Endodermal cell (in vitro differentiated cells): ENCODE measurements around the gene KCNB1. TPM values are rescaled to one million over a fixed set of nuclear protein-coding genes. Genes with fewer than 3 reads are reported as not detected.

ENCODE experiments used
- DNase-seq: peaks from one replicate; pipeline ENCODE4 v3.0.0-alpha.2; 2017
- H3K27ac ChIP-seq: 2 replicates; pipeline ENCODE4 v1.5.1; 2013; ENCODE audit warnings: mild to moderate bottlenecking, low read depth, low read length, moderate library complexity
- H3K27me3 ChIP-seq: 2 replicates; pipeline ENCODE4 v1.6.1; 2013; ENCODE audit warnings: mild to moderate bottlenecking, low read length, moderate library complexity; ENCODE audit not compliant: insufficient read depth, control insufficient read depth, poor library complexity, severe bottlenecking
- H3K36me3 ChIP-seq: 2 replicates; pipeline ENCODE4 v1.7.0; 2013; ENCODE audit warnings: mild to moderate bottlenecking, low read length, moderate library complexity; ENCODE audit not compliant: control insufficient read depth, insufficient read depth
- H3K4me1 ChIP-seq: one replicate; pipeline ENCODE4 v1.7.0; 2013; ENCODE audit warnings: low read length; ENCODE audit not compliant: control insufficient read depth, insufficient read depth
- H3K4me3 ChIP-seq: 2 replicates; pipeline ENCODE4 v1.5.1; 2013; ENCODE audit warnings: mild to moderate bottlenecking, low read length, moderate library complexity
- H3K9ac ChIP-seq: 2 replicates; pipeline ENCODE4 v1.6.1; 2013; ENCODE audit warnings: mild to moderate bottlenecking, low read length, moderate library complexity; ENCODE audit not compliant: poor library complexity, severe bottlenecking; ENCODE audit errors: extremely low read depth
- H3K9me3 ChIP-seq: 2 replicates; pipeline ENCODE4 v1.6.1; 2013; ENCODE audit warnings: mild to moderate bottlenecking, low read length, moderate library complexity; ENCODE audit not compliant: control insufficient read depth
- H3K27ac Mint-ChIP-seq: 2 replicates; pipeline ENCODE4 v1.8.0; 2020; ENCODE audit warnings: mixed read lengths
- H3K27me3 Mint-ChIP-seq: 2 replicates; pipeline ENCODE4 v1.8.0; 2021; ENCODE audit warnings: mild to moderate bottlenecking, mixed read lengths; ENCODE audit not compliant: insufficient read depth
- H3K36me3 Mint-ChIP-seq: 2 replicates; pipeline ENCODE4 v1.8.0; 2020; ENCODE audit warnings: low read depth, mixed read lengths
- H3K4me1 Mint-ChIP-seq: 2 replicates; pipeline ENCODE4 v1.8.0; 2020; ENCODE audit warnings: mixed read lengths
- H3K4me3 Mint-ChIP-seq: 2 replicates; pipeline ENCODE4 v1.8.0; 2020; ENCODE audit warnings: mild to moderate bottlenecking, moderate library complexity, mixed read lengths
- H3K9me3 Mint-ChIP-seq: 2 replicates; pipeline ENCODE4 v1.8.0; 2020; ENCODE audit warnings: mild to moderate bottlenecking, mixed read lengths
- CTCF ChIP-seq: fragments of 200-600 bp; sonication (generic); conservative IDR thresholded peaks from 2 replicates; pipeline ENCODE4 v1.5.0; 2021; ENCODE audit warnings: antibody characterized with exemption, mild to moderate bottlenecking
- whole genome bisulfite sequencing, 2 experiments: methylation state at CpG; one replicate each; pipeline versions ENCODE4 v1.1.5 to v1.1.7; 2013; ENCODE audit warnings: missing lambda C conversion rate in 2 of 2, mixed read lengths in 1 of 2; ENCODE audit not compliant: insufficient coverage in 1 of 2, insufficient read length in 1 of 2; 5-methylcytosine and 5-hydroxymethylcytosine counted together
- total RNA-seq, 2 donors: library from RNA; stranded (reverse); fragmentation: NEBNext Ultra II Directional in 1 of 2; extraction: Animal tissue kit (Norgen Biotek cat#: 25700) in 1 of 2; gene quantifications; 2 replicates in 1 of 2; 3 replicates in 1 of 2; pipeline ENCODE4 v1.2.1, GENCODE V29; 2021

The KCNB1 gene
- total RNA-seq, 2 donors from 2014 or later: 0.46 to 0.84 TPM

DNA sequence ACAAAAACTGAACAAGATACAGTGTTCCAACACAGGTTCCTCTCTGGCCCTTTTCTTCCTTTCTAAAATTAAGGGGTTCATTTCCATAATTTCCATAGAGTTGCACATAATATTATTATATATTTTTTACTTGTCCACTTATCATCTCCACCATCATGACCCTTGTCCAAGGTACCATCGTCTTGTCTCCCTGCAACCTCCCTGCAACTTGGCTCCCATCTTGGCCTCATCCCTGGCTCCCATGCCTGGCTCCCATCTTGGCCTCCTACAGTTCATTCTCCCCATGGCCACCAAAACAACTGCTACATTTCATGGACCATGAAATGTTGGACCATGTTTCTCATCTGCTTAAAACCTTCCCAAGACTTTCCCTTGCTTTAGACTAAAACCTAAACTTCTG is 3.1 kb upstream of the KCNB1 start:
- Histone ChIP-seq H3K27me3 (peaks cover 37% of the 10 kb centered on the region), H3K27ac (no peak overlapping the region), H3K36me3 (no peaks in the 10 kb centered on the region), H3K9ac (no peak overlapping the region), H3K9me3 (peaks cover 11% of the 10 kb centered on the region), H3K4me1 (no peaks in the 10 kb centered on the region), H3K4me3 (no peak overlapping the region)
- H3K4me1 Mint-ChIP-seq: no peaks in the 10 kb centered on the region
- TF ChIP-seq CTCF: no peak
- H3K27ac Mint-ChIP-seq: no peak overlapping the region
- no peak overlapping the region for H3K4me3 Mint-ChIP-seq
- 78 to 81% methylated on average over 1 of the region's 1 CpG for WGBS, 2 experiments
- H3K9me3 Mint-ChIP-seq: peaks cover 4% of the 10 kb centered on the region
- no peak for DNase-seq
- peaks cover 60% of the 10 kb centered on the region for H3K27me3 Mint-ChIP-seq
- H3K36me3 Mint-ChIP-seq: no peaks in the 10 kb centered on the region

GRCh38 chr20:49484180-49485140 is 2.0 kb upstream of the KCNB1 start:
- no peak overlapping the region for H3K9ac ChIP-seq
- H3K36me3 ChIP-seq: no peaks in the 10 kb centered on the region
- no peaks in the 10 kb centered on the region for H3K4me1 Mint-ChIP-seq
- no peaks in the 10 kb centered on the region for H3K9me3 Mint-ChIP-seq
- H3K36me3 Mint-ChIP-seq: no peaks in the 10 kb centered on the region
- WGBS, 2 experiments: 4 to 7% methylated on average over 11 to 60 of the region's 61 CpGs
- TF ChIP-seq CTCF: peak; percentile 95
- no peak overlapping the region for H3K27ac ChIP-seq
- H3K27me3 ChIP-seq: peaks cover 37% of the 10 kb centered on the region
- peaks cover 55% of the 10 kb centered on the region for H3K27me3 Mint-ChIP-seq
- H3K4me1 ChIP-seq: no peaks in the 10 kb centered on the region
- peak overlapping the region; percentile 39 for H3K27ac Mint-ChIP-seq
- H3K4me3 Mint-ChIP-seq: peak overlapping the region; percentile 67
- H3K4me3 ChIP-seq: peak overlapping the region; percentile 79
- DNase-seq: peak; percentile 95
- H3K9me3 ChIP-seq: peaks cover 5% of the 10 kb centered on the region

DNA sequence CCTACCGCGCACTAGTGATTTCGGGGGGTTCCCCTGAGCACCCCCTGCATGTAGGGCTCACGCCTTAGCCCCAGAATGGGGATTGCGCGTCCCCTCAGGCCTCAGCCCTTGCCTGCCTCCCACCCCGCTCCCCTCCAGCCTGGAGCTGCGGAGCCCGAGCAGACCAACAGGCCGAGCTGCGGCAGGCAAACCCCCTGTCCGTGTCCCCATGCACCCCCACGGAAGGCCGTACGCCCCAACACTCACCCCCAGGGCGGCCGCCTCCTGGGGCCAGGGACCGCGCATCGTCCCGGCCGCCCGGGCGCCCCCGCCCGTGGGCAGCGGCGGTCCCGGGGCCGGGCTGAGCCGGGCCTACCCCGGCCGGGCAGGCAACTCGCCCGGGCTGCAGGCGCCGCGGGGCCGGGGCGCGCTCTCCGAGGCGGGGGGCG is 1.2 kb upstream of the KCNB1 start:
- peak overlapping the region; percentile 67 for H3K4me3 Mint-ChIP-seq
- peak overlapping the region; percentile 69 for H3K4me3 ChIP-seq

More for the DNA sequence above, 1.2 kb upstream of the KCNB1 start:
- peak; percentile 76 for DNase-seq
- Mint-ChIP-seq H3K36me3 (no peaks in the 10 kb centered on the region), H3K9me3 (no peaks in the 10 kb centered on the region), H3K4me1 (no peaks in the 10 kb centered on the region), H3K27me3 (peaks cover 49% of the 10 kb centered on the region), H3K27ac (no peak overlapping the region)
- H3K4me1 ChIP-seq: peaks cover under 1% of the 10 kb centered on the region
- H3K27ac ChIP-seq: no peak overlapping the region
- peaks cover 37% of the 10 kb centered on the region for H3K27me3 ChIP-seq
- H3K9ac ChIP-seq: no peak overlapping the region
- no peaks in the 10 kb centered on the region for H3K9me3 ChIP-seq
- H3K36me3 ChIP-seq: no peaks in the 10 kb centered on the region
- 0 to 1% methylated on average over 1 to 44 of the region's 44 CpGs for WGBS, 2 experiments
- no peak for TF ChIP-seq CTCF
